AG04450 (cell line): Measurements from ENCODE around the gene NT5C2. TPM values are rescaled to one million over a fixed set of nuclear protein-coding genes. Genes with fewer than 3 reads are reported as not detected.

Experiments
- CTCF ChIA-PET: fragments of 300-600, 350-600 bp; formaldehyde crosslinking; extraction: SDS; loops from one replicate; lab custom pipeline; 2022; ENCODE audit warnings: antibody characterized with exemption, inconsistent platforms; lab: Charles Lee
- POLR2A ChIA-PET: fragments of 350-600 bp; formaldehyde crosslinking; extraction: SDS; loops from one replicate; lab custom pipeline; 2021; ENCODE audit warnings: antibody characterized with exemption, inconsistent platforms; lab: Yijun Ruan, JAX
- DNase-seq: peaks from one replicate; pipeline ENCODE4 v3.0.0-alpha.2; 2011; ENCODE audit warnings: low read depth, low spot score
- H3K27ac ChIP-seq: one replicate; pipeline ENCODE4 v1.5.1; 2012; ENCODE audit warnings: low read depth, low read length, control low read depth
- H3K27me3 ChIP-seq: one replicate; pipeline ENCODE4 v1.6.0; 2012; ENCODE audit warnings: low read length; ENCODE audit not compliant: control insufficient read depth, insufficient read depth
- H3K4me3 ChIP-seq: 2 replicates; pipeline ENCODE4 v1.5.1; 2011; ENCODE audit warnings: mild to moderate bottlenecking, low read depth, low read length, control low read depth
- H3K9me3 ChIP-seq: 2 replicates; pipeline ENCODE4 v1.5.1; 2012; ENCODE audit warnings: low read length; ENCODE audit not compliant: control insufficient read depth, insufficient read depth
- polyA plus RNA-seq: library from polyadenylated mRNA; depleted of rRNA; stranded (reverse); fragments of >200 nt; gene quantifications from 2 replicates; pipeline ENCODE4 v1.2.3, GENCODE V29; 2011
- TF ChIP-seq, protein P1 (sequence below): IDR thresholded peaks from 2 replicates; pipeline ENCODE4 v1.5.1; 2011; ENCODE audit warnings: low read depth, low read length, control low read depth, inconsistent platforms

The NT5C2 gene
- polyA plus RNA-seq, 1 experiment: 117 TPM

DNA sequence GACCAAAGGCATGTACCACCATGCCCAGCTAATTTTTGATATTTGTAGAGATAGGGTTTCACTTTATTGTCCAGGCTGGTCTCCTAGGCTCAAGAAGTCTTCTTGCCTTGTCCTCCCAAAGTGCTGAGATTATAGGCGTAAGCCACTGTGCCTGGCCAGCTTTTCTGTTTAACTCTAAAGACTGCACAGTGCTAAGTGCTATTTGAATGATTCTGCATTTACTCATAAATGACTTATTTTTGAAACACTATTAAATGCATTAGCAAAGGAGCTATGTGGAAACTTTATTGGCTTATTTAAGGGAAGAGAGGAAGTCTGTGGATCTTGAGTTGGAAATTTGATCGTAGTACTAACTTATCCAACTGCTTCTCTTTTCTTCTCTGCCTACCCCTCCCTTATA, 89.1 kb downstream of the NT5C2 start:
- DNase-seq: no peak
- POLR2A ChIA-PET: no interaction called here
- Histone ChIP-seq H3K4me3 (no peak overlapping the region), H3K27ac (no peak overlapping the region), H3K9me3 (no peaks in the 10 kb centered on the region), H3K27me3 (no peaks in the 10 kb centered on the region)
- TF ChIP-seq, protein P1, sequence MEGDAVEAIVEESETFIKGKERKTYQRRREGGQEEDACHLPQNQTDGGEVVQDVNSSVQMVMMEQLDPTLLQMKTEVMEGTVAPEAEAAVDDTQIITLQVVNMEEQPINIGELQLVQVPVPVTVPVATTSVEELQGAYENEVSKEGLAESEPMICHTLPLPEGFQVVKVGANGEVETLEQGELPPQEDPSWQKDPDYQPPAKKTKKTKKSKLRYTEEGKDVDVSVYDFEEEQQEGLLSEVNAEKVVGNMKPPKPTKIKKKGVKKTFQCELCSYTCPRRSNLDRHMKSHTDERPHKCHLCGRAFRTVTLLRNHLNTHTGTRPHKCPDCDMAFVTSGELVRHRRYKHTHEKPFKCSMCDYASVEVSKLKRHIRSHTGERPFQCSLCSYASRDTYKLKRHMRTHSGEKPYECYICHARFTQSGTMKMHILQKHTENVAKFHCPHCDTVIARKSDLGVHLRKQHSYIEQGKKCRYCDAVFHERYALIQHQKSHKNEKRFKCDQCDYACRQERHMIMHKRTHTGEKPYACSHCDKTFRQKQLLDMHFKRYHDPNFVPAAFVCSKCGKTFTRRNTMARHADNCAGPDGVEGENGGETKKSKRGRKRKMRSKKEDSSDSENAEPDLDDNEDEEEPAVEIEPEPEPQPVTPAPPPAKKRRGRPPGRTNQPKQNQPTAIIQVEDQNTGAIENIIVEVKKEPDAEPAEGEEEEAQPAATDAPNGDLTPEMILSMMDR: no peak
- CTCF ChIA-PET: interaction anchor here (4.7 kb wide), 1 partner anchor 141 kb away, joined by 27 read pairs; no protein-coding TSS in a partner anchor

DNA sequence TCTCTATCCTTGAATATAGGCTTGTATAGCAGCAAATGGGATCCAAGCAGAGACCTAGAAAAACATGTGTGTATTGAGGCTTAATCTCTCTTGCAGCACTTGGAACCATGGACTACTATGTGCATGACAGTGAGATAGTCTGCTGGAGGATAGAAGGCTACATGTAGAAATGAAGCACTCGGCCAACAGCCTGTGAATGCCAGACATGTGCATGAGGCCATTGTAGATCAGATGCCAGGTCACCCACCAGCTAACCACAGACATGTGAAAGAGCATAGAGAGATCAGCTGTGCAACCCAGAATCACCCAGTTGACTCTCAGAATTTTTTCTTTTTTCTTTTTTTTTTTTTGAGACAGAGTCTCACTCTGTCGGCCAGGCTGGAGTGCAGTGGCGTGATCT, 90.9 kb downstream of the NT5C2 start:
- no peak overlapping the region for H3K27ac ChIP-seq
- DNase-seq: no peak
- H3K9me3 ChIP-seq: no peaks in the 10 kb centered on the region
- no peak overlapping the region for H3K4me3 ChIP-seq
- H3K27me3 ChIP-seq: no peaks in the 10 kb centered on the region
- TF ChIP-seq, protein P1: no peak
- CTCF ChIA-PET: interaction anchor here (0.9 to 4.7 kb wide), 3 partner anchors 9 to 232 kb away, joined by 3 to 27 read pairs (median 4); no protein-coding TSS in a partner anchor
- POLR2A ChIA-PET: no interaction called here

DNA sequence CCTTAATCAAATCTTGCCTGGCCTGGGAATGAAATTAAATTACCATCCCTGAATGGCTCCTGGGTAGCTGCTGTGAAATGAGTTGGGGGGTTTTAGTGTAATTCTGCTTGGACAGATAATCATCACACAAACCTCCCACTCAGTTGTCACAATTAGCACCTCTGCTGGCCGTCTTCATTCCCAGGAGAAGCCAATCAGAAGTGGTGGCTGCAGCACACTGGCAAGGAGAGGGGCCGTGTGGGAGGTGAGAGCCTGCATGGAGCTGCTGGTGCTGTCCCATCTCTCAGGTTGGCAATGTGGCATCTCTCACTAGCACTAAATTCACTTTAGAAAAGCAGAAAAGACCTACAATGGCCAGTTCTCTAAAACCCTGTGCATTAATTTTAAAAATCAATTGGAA, 92.5 kb downstream of the NT5C2 start:
- POLR2A ChIA-PET: no interaction called here
- Histone ChIP-seq H3K9me3 (no peaks in the 10 kb centered on the region), H3K27me3 (no peaks in the 10 kb centered on the region), H3K4me3 (no peak overlapping the region), H3K27ac (no peak overlapping the region)
- DNase-seq: no peak
- CTCF ChIA-PET: interaction anchor here (0.6 to 4.7 kb wide), 3 partner anchors 144 to 188 kb away, joined by 3 to 27 read pairs (median 6); no protein-coding TSS in a partner anchor
- TF ChIP-seq, protein P1: no peak

DNA sequence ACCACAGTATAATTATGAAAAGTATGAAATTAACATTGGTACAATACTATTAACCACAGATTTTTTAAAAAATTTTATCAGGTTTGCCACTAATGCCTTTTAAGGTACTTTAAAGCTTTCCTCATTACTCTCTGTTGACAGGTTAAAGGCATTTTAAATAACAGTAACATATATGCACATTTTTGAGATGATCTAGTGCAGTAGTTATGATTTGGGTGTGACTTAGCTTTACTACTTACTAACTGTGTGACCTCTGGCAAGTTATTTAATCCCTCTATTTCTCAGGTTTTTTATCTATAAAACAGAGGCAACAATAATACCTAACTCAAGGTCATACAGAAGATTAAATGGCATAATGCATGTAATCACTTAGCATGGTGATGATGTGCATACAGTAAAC, 94.8 kb downstream of the NT5C2 start:
- ChIA-PET CTCF (interaction anchor here (0.6 to 1.7 kb wide), 6 partner anchors 8 to 197 kb away, joined by 3 to 8 read pairs (median 3); no protein-coding TSS in a partner anchor), POLR2A (no interaction called here)
- DNase-seq: no peak
- Histone ChIP-seq H3K27ac (no peak overlapping the region), H3K9me3 (no peaks in the 10 kb centered on the region), H3K27me3 (no peaks in the 10 kb centered on the region), H3K4me3 (no peak overlapping the region)
- TF ChIP-seq, protein P1: no peak

DNA sequence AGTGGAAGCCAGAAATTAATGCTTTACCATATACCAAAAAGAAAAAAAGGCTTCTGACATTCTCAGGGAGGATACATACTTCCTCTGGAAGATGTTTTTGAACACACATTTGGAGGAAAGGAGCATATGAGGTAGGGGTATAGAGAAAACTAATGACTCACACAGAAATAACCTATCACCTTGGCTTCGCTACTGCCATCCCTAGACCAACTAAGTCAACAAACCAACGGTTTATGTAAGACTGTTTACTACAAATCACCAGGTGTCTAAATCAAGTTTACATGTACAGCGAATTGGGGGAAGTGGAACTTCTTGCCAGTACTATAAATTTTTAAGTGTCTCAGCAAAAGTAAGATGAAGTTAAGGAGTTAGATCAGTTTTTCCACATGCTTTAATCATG, 96.9 kb downstream of the NT5C2 start:
- no peaks in the 10 kb centered on the region for H3K27me3 ChIP-seq
- POLR2A ChIA-PET: interaction anchor here (0.7 kb wide), 1 partner anchor 25 kb away, joined by 8 read pairs; no protein-coding TSS in a partner anchor
- H3K9me3 ChIP-seq: no peaks in the 10 kb centered on the region
- H3K27ac ChIP-seq: no peak overlapping the region
- H3K4me3 ChIP-seq: no peak overlapping the region
- CTCF ChIA-PET: no interaction called here
- DNase-seq: no peak
- TF ChIP-seq, protein P1: no peak
